Head of caudate nucleus (tissue), 42 donors: Measurements from ENCODE around the gene RPE.

Experiments
- DNase-seq, 42 donors: peaks; one replicate each; pipeline versions ENCODE4 v3.0.0 to v3.0.0-alpha.2; 2020 to 2021; ENCODE audit warnings: mixed read lengths in 7 of 42
- intact Hi-C: fragments of 100-400 bp; cut with DNase I; formaldehyde crosslinking; loops from one replicate; pipeline ENCODE4 v1.15.0; 2022

RPE gene

GRCh38 chr2:209993968-209994367 is 8.5 kb upstream of the RPE start:
- intact Hi-C loops, result no loop called here
- no peak for DNase-seq

GRCh38 chr2:209998596-209998995 is 3.8 kb upstream of the RPE start:
- no peak for DNase-seq
- intact Hi-C loops, result no loop called here

GRCh38 chr2:210000464-210001324 is 1.7 kb upstream of the RPE start:
- peak in 1 of 42 donors; percentile 2 for DNase-seq
- intact Hi-C loops, result loop anchor here (5.0 kb wide), 1 partner anchor 172 kb away; the partner anchor contains the start of gene KANSL1L

- intact Hi-C loops, result loop anchor here (5.0 kb wide), 1 partner anchor 169 kb away; the partner anchor contains the start of gene KANSL1L
- DNase-seq, result no peak
These were observed 921 bp downstream of the RPE start for GRCh38 chr2:210003359-210003758.

- intact Hi-C loops, result loop anchor here (5.0 kb wide), 1 partner anchor 167 kb away; the partner anchor contains the start of gene KANSL1L
These were observed 2.4 kb downstream of the RPE start for GRCh38 chr2:210004881-210005280.

GRCh38 chr2:210007895-210008294 is 5.5 kb downstream of the RPE start:
- intact Hi-C loops, result no loop called here
- DNase-seq, result peak in 18 of 42 donors; percentile 11 to 69 (median 32)

More at GRCh38 chr2:210004881-210005280, 2.4 kb downstream of the RPE start:
- no peak for DNase-seq

GRCh38 chr2:210009126-210009525 is 6.7 kb downstream of the RPE start:
- no peak for DNase-seq
- intact Hi-C loops, result no loop called here

- intact Hi-C loops, result no loop called here
- DNase-seq, result no peak
These were observed 7.5 kb downstream of the RPE start for GRCh38 chr2:210009896-210010295.

- DNase-seq, result no peak
- intact Hi-C loops, result no loop called here
These were observed 17.7 kb downstream of the RPE start for GRCh38 chr2:210020138-210020537.

- intact Hi-C loops, result no loop called here
- DNase-seq, result no peak
These were observed 20.4 kb downstream of the RPE start for GRCh38 chr2:210022824-210023223.

- no peak for DNase-seq
These were observed 25.2 kb downstream of the RPE start for GRCh38 chr2:210027608-210028007.

GRCh38 chr2:210028178-210028577 is 25.7 kb downstream of the RPE start:
- no peak for DNase-seq
- intact Hi-C loops, result no loop called here

More at GRCh38 chr2:210027608-210028007, 25.2 kb downstream of the RPE start:
- intact Hi-C loops, result no loop called here

- DNase-seq, result no peak
- intact Hi-C loops, result no loop called here
These were observed 31.7 kb downstream of the RPE start for GRCh38 chr2:210034087-210034683.

GRCh38 chr2:210035679-210036078 is 33.2 kb downstream of the RPE start:
- no peak for DNase-seq

GRCh38 chr2:210038078-210038477 is 35.6 kb downstream of the RPE start:
- intact Hi-C loops, result no loop called here
- no peak for DNase-seq

More at GRCh38 chr2:210035679-210036078, 33.2 kb downstream of the RPE start:
- intact Hi-C loops, result no loop called here

GRCh38 chr2:210046851-210047500 is 44.5 kb downstream of the RPE start:
- intact Hi-C loops, result no loop called here
- no peak for DNase-seq

GRCh38 chr2:210049831-210050230 is 47.4 kb downstream of the RPE start:
- intact Hi-C loops, result no loop called here
- no peak for DNase-seq

- DNase-seq, result no peak
- intact Hi-C loops, result no loop called here
These were observed 48.4 kb downstream of the RPE start for GRCh38 chr2:210050885-210051284.

GRCh38 chr2:210054696-210055095 is 52.3 kb downstream of the RPE start:
- intact Hi-C loops, result no loop called here

GRCh38 chr2:210055825-210056224 is 53.4 kb downstream of the RPE start:
- no peak for DNase-seq
- intact Hi-C loops, result no loop called here

More at GRCh38 chr2:210054696-210055095, 52.3 kb downstream of the RPE start:
- no peak for DNase-seq
